DND-41 (cell line): ENCODE data around the gene MCRIP1.

Experiments used
- EZH2 ChIP-seq: IDR thresholded peaks from 3 replicates; pipeline ENCODE4 v1.6.1; 2012; ENCODE audit warnings: borderline replicate concordance, low read depth, mild to moderate bottlenecking, moderate library complexity, low read length, inconsistent platforms; ENCODE audit not compliant: severe bottlenecking
- TF ChIP-seq, protein P1 (sequence below): IDR thresholded peaks from 2 replicates; pipeline ENCODE4 v1.5.1; 2012; ENCODE audit warnings: borderline replicate concordance, low read length, moderate library complexity, mild to moderate bottlenecking; ENCODE audit not compliant: poor library complexity, severe bottlenecking; ENCODE audit errors: extremely low read depth

DNA sequence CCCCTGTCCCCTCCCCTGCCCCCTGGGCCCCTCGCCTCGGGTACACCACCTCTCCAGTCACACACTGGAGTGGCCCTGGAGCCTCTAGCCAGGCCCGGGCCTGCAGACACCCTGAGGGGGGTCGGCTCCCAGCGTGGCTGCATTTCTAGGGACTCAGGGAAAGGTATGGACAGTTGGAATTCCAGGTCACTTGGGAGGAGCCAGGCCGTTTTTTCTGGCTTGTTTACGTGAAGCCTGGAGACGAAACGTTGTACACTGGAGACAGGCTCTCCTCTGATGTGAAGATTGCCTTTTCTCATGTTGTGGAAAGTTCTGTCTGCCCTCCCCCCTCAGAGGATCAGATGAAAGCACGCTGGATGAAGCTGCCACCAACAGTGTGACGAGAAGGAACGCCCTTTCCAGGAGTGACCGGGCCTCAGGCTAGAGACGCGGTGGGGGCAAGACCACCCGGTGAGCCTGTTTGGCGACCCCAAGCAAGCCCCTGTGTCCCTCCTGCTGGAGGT, 5.7 kb upstream of the MCRIP1 start:
- TF ChIP-seq, protein P1, sequence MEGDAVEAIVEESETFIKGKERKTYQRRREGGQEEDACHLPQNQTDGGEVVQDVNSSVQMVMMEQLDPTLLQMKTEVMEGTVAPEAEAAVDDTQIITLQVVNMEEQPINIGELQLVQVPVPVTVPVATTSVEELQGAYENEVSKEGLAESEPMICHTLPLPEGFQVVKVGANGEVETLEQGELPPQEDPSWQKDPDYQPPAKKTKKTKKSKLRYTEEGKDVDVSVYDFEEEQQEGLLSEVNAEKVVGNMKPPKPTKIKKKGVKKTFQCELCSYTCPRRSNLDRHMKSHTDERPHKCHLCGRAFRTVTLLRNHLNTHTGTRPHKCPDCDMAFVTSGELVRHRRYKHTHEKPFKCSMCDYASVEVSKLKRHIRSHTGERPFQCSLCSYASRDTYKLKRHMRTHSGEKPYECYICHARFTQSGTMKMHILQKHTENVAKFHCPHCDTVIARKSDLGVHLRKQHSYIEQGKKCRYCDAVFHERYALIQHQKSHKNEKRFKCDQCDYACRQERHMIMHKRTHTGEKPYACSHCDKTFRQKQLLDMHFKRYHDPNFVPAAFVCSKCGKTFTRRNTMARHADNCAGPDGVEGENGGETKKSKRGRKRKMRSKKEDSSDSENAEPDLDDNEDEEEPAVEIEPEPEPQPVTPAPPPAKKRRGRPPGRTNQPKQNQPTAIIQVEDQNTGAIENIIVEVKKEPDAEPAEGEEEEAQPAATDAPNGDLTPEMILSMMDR = no peak
- TF ChIP-seq EZH2 = no peak
